ENCODE results near the gene FAP. TPM values are rescaled to one million over a fixed set of nuclear protein-coding genes. Genes with fewer than 3 reads are reported as not detected.

Gene FAP
- polyA plus RNA-seq (2013, experiment 1 of 2): 13.0 TPM
- 17.5 TPM for polyA plus RNA-seq (2013, experiment 2 of 2)

GRCh38 chr2:162243294-162243693 is at the start of gene FAP:
FAP (minus strand) TSS chr2:162243445; CDS start chr2:162243327, 118 bp downstream.
- Histone ChIP-seq H3K4me3 (ENCODE audit: insufficient read depth in 1 of 2, low read depth in 1 of 2, low read length in 2 of 2) (peak within 1 kb of the TSS in 1 of 2 experiments; percentile 91), H3K9me3 (ENCODE audit: control insufficient read depth, low read length) (no peaks in the 10 kb centered on the region), H3K27ac (ENCODE audit: low read length, poor library complexity, severe bottlenecking) (peak within 1 kb of the TSS; percentile 64), H2BK12ac (ENCODE audit: low read length in 2 of 2) (no peak within 1 kb of the TSS), H2BK5ac (ENCODE audit: low read depth, low read length, poor library complexity, severe bottlenecking) (no peak within 1 kb of the TSS), H3K23ac (ENCODE audit: low read length in 2 of 2) (no peak within 1 kb of the TSS), H2AFZ (ENCODE audit: low read depth, low read length) (no peak within 1 kb of the TSS), H3K4me2 (ENCODE audit: low read length, poor library complexity, severe bottlenecking) (no peak within 1 kb of the TSS), H4K8ac (ENCODE audit: low read length) (no peak within 1 kb of the TSS), H3K9ac (ENCODE audit: low read length) (peak within 1 kb of the TSS; percentile 99), H3K14ac (ENCODE audit: low read length in 2 of 2) (no peak within 1 kb of the TSS), H4K91ac (ENCODE audit: low read length) (no peak within 1 kb of the TSS), H2BK15ac (ENCODE audit: low read depth, poor library complexity, severe bottlenecking) (no peak within 1 kb of the TSS), H3K27me3 (ENCODE audit: control insufficient read depth in 1 of 2, insufficient read depth in 1 of 2, low read length in 2 of 2) (no peaks in the 10 kb centered on the region), H3K4me1 (ENCODE audit: control insufficient read depth, insufficient read depth, low read depth, low read length) (no peaks in the 10 kb centered on the region), H2BK120ac (ENCODE audit: low read depth, low read length) (peak within 1 kb of the TSS; percentile 42), H3K18ac (ENCODE audit: low read depth in 1 of 2, low read length in 2 of 2) (peak within 1 kb of the TSS in 1 of 2 experiments; percentile 62), H3K79me1 (replicated peaks; ENCODE audit: low read length, poor library complexity, severe bottlenecking) (no peaks in the 10 kb centered on the region), H3K4ac (ENCODE audit: low read depth in 1 of 2, low read length in 2 of 2) (peak within 1 kb of the TSS in 1 of 2 experiments; percentile 20), H3K36me3 (ENCODE audit: control insufficient read depth in 1 of 2, insufficient read depth in 2 of 2, low read depth in 1 of 2, low read length in 2 of 2) (peaks cover 0 to 31% of the 10 kb centered on the region in 2 experiments), H2AK5ac (ENCODE audit: low read length, severe bottlenecking) (no peak within 1 kb of the TSS)
- peak; percentile 51 for DNase-seq
- WGBS: 79% methylated on average over 5 of the region's 6 CpGs

GRCh38 chr2:162291748-162292147 is 48.5 kb upstream of the FAP start:
- no peak overlapping the region for H4K91ac ChIP-seq (ENCODE audit: low read length)
- WGBS: no CpG with 5 or more reads among the region's 3 CpGs
- H3K27me3 ChIP-seq (ENCODE audit: control insufficient read depth in 1 of 2, insufficient read depth in 1 of 2, low read length in 2 of 2): no peaks in the 10 kb centered on the region
- H2BK12ac ChIP-seq (ENCODE audit: low read length in 2 of 2): no peak overlapping the region
- no peak overlapping the region for H2BK15ac ChIP-seq (ENCODE audit: low read depth, poor library complexity, severe bottlenecking)
- H3K4me1 ChIP-seq (ENCODE audit: control insufficient read depth, insufficient read depth, low read depth, low read length): no peaks in the 10 kb centered on the region
- H4K8ac ChIP-seq (ENCODE audit: low read length): no peak overlapping the region
- no peak overlapping the region for H3K18ac ChIP-seq (ENCODE audit: low read depth in 1 of 2, low read length in 2 of 2)
- no peak overlapping the region for H2AFZ ChIP-seq (ENCODE audit: low read depth, low read length)
- no peak overlapping the region for H3K23ac ChIP-seq (ENCODE audit: low read length in 2 of 2)
- no peak overlapping the region for H2AK5ac ChIP-seq (ENCODE audit: low read length, severe bottlenecking)
- H3K9me3 ChIP-seq (ENCODE audit: control insufficient read depth, low read length): no peaks in the 10 kb centered on the region
- no peaks in the 10 kb centered on the region for H3K79me1 ChIP-seq (replicated peaks; ENCODE audit: low read length, poor library complexity, severe bottlenecking)
- H3K4me2 ChIP-seq (ENCODE audit: low read length, poor library complexity, severe bottlenecking): no peak overlapping the region
- no peak overlapping the region for H2BK5ac ChIP-seq (ENCODE audit: low read depth, low read length, poor library complexity, severe bottlenecking)
- H3K36me3 ChIP-seq (ENCODE audit: control insufficient read depth in 1 of 2, insufficient read depth in 2 of 2, low read depth in 1 of 2, low read length in 2 of 2): peaks cover 0 to 10% of the 10 kb centered on the region in 2 experiments
- H3K27ac ChIP-seq (ENCODE audit: low read length, poor library complexity, severe bottlenecking): no peak overlapping the region
- H2BK120ac ChIP-seq (ENCODE audit: low read depth, low read length): no peak overlapping the region
- no peak overlapping the region for H3K9ac ChIP-seq (ENCODE audit: low read length)
- no peak overlapping the region for H3K4me3 ChIP-seq (ENCODE audit: insufficient read depth in 1 of 2, low read depth in 1 of 2, low read length in 2 of 2)
- no peak overlapping the region for H3K14ac ChIP-seq (ENCODE audit: low read length in 2 of 2)
- no peak overlapping the region for H3K4ac ChIP-seq (ENCODE audit: low read depth in 1 of 2, low read length in 2 of 2)
- no peak for DNase-seq

GRCh38 chr2:162282765-162283425 is 39.6 kb upstream of the FAP start:
- H3K4ac ChIP-seq (ENCODE audit: low read depth in 1 of 2, low read length in 2 of 2): no peak overlapping the region
- WGBS: 75% methylated on average over 4 of the region's 4 CpGs
- no peaks in the 10 kb centered on the region for H3K4me1 ChIP-seq (ENCODE audit: control insufficient read depth, insufficient read depth, low read depth, low read length)
- no peak overlapping the region for H4K8ac ChIP-seq (ENCODE audit: low read length)
- H3K36me3 ChIP-seq (ENCODE audit: control insufficient read depth in 1 of 2, insufficient read depth in 2 of 2, low read depth in 1 of 2, low read length in 2 of 2): peaks cover 0 to 17% of the 10 kb centered on the region in 2 experiments
- no peak overlapping the region for H4K91ac ChIP-seq (ENCODE audit: low read length)
- H3K9ac ChIP-seq (ENCODE audit: low read length): no peak overlapping the region
- H2BK120ac ChIP-seq (ENCODE audit: low read depth, low read length): no peak overlapping the region
- DNase-seq: peak; percentile 21
- H3K23ac ChIP-seq (ENCODE audit: low read length in 2 of 2): no peak overlapping the region
- H3K18ac ChIP-seq (ENCODE audit: low read depth in 1 of 2, low read length in 2 of 2): no peak overlapping the region
- no peak overlapping the region for H2BK12ac ChIP-seq (ENCODE audit: low read length in 2 of 2)
- H3K4me2 ChIP-seq (ENCODE audit: low read length, poor library complexity, severe bottlenecking): no peak overlapping the region
- H3K79me1 ChIP-seq (replicated peaks; ENCODE audit: low read length, poor library complexity, severe bottlenecking): no peaks in the 10 kb centered on the region
- no peak overlapping the region for H3K14ac ChIP-seq (ENCODE audit: low read length in 2 of 2)
- H2BK5ac ChIP-seq (ENCODE audit: low read depth, low read length, poor library complexity, severe bottlenecking): no peak overlapping the region
- no peaks in the 10 kb centered on the region for H3K9me3 ChIP-seq (ENCODE audit: control insufficient read depth, low read length)
- no peak overlapping the region for H2AK5ac ChIP-seq (ENCODE audit: low read length, severe bottlenecking)
- H2AFZ ChIP-seq (ENCODE audit: low read depth, low read length): no peak overlapping the region
- H3K27me3 ChIP-seq (ENCODE audit: control insufficient read depth in 1 of 2, insufficient read depth in 1 of 2, low read length in 2 of 2): no peaks in the 10 kb centered on the region
- H3K4me3 ChIP-seq (ENCODE audit: insufficient read depth in 1 of 2, low read depth in 1 of 2, low read length in 2 of 2): no peak overlapping the region
- no peak overlapping the region for H3K27ac ChIP-seq (ENCODE audit: low read length, poor library complexity, severe bottlenecking)
- no peak overlapping the region for H2BK15ac ChIP-seq (ENCODE audit: low read depth, poor library complexity, severe bottlenecking)

- no peak overlapping the region for H3K18ac ChIP-seq (ENCODE audit: low read depth in 1 of 2, low read length in 2 of 2)
- no peak overlapping the region for H3K4me3 ChIP-seq (ENCODE audit: insufficient read depth in 1 of 2, low read depth in 1 of 2, low read length in 2 of 2)
- H2BK5ac ChIP-seq (ENCODE audit: low read depth, low read length, poor library complexity, severe bottlenecking): no peak overlapping the region
- H3K27ac ChIP-seq (ENCODE audit: low read length, poor library complexity, severe bottlenecking): no peak overlapping the region
- H2BK12ac ChIP-seq (ENCODE audit: low read length in 2 of 2): no peak overlapping the region
- peaks cover 0 to 19% of the 10 kb centered on the region in 2 experiments for H3K36me3 ChIP-seq (ENCODE audit: control insufficient read depth in 1 of 2, insufficient read depth in 2 of 2, low read depth in 1 of 2, low read length in 2 of 2)
- H3K79me1 ChIP-seq (replicated peaks; ENCODE audit: low read length, poor library complexity, severe bottlenecking): no peaks in the 10 kb centered on the region
- no peak overlapping the region for H4K91ac ChIP-seq (ENCODE audit: low read length)
- no peaks in the 10 kb centered on the region for H3K27me3 ChIP-seq (ENCODE audit: control insufficient read depth in 1 of 2, insufficient read depth in 1 of 2, low read length in 2 of 2)
- no peak overlapping the region for H3K4ac ChIP-seq (ENCODE audit: low read depth in 1 of 2, low read length in 2 of 2)
- H2BK120ac ChIP-seq (ENCODE audit: low read depth, low read length): no peak overlapping the region
- H3K14ac ChIP-seq (ENCODE audit: low read length in 2 of 2): no peak overlapping the region
- no peak overlapping the region for H4K8ac ChIP-seq (ENCODE audit: low read length)
- H2AFZ ChIP-seq (ENCODE audit: low read depth, low read length): no peak overlapping the region
- no CpG with 5 or more reads among the region's 1 CpG for WGBS
- no peak overlapping the region for H3K4me2 ChIP-seq (ENCODE audit: low read length, poor library complexity, severe bottlenecking)
- H3K9ac ChIP-seq (ENCODE audit: low read length): no peak overlapping the region
- H2BK15ac ChIP-seq (ENCODE audit: low read depth, poor library complexity, severe bottlenecking): no peak overlapping the region
- no peak overlapping the region for H3K23ac ChIP-seq (ENCODE audit: low read length in 2 of 2)
- H2AK5ac ChIP-seq (ENCODE audit: low read length, severe bottlenecking): no peak overlapping the region
- no peaks in the 10 kb centered on the region for H3K4me1 ChIP-seq (ENCODE audit: control insufficient read depth, insufficient read depth, low read depth, low read length)
- DNase-seq: no peak
- H3K9me3 ChIP-seq (ENCODE audit: control insufficient read depth, low read length): no peaks in the 10 kb centered on the region
These were observed 37.4 kb upstream of the FAP start for GRCh38 chr2:162280654-162281053.
